Heart right ventricle (tissue), 16 donors: ENCODE results near the gene KCNMB1. TPM values are rescaled to one million over a fixed set of nuclear protein-coding genes. Genes with fewer than 3 reads are reported as not detected.
A peak's percentile ranks its signal among the peaks of the same experiment; 100 is the strongest.

Experiments used
- ATAC-seq, 8 donors: fragments of 200-7000 bp; cut with Tn5 transposase; one replicate each; pipeline ENCODE4 v1.9.1; 2020; ENCODE audit warnings: mild to moderate bottlenecking in 8 of 8, moderate library complexity in 8 of 8, moderate number of reproducible peaks in 1 of 8
- DNase-seq, 2 donors: peaks; one replicate each; pipeline ENCODE4 v3.0.0-alpha.2; 2020
- H3K27ac ChIP-seq, 10 donors: fragments of 200-600 bp; sonication (generic) in 2 of 10; one replicate each; pipeline versions ENCODE4 v1.5.0 to v1.8.0; 2020 to 2022; ENCODE audit warnings: mild to moderate bottlenecking in 3 of 10
- H3K27me3 ChIP-seq, 7 donors: fragments of 200-600 bp; one replicate each; pipeline ENCODE4 v1.8.0; 2021 to 2022; ENCODE audit warnings: mild to moderate bottlenecking in 2 of 7
- H3K36me3 ChIP-seq, 9 donors: fragments of 200-600 bp; sonication (generic) in 1 of 9; one replicate each; pipeline versions ENCODE4 v1.5.0 to v1.8.0; 2020 to 2022; ENCODE audit warnings: mild to moderate bottlenecking in 2 of 9
- H3K4me1 ChIP-seq, 9 donors: fragments of 200-600 bp; sonication (generic) in 1 of 9; one replicate each; pipeline versions ENCODE4 v1.5.0 to v1.8.0; 2020 to 2022; ENCODE audit warnings: mild to moderate bottlenecking in 4 of 9
- H3K4me3 ChIP-seq, 10 donors: fragments of 200-600 bp; sonication (generic) in 2 of 10; one replicate each; pipeline versions ENCODE4 v1.5.0 to v1.8.0; 2020 to 2022; ENCODE audit warnings: mild to moderate bottlenecking in 7 of 10, moderate library complexity in 2 of 10
- H3K9me3 ChIP-seq, 11 donors: fragments of 200-600 bp in 10 of 11; sonication (generic) in 2 of 11; one replicate each; pipeline versions ENCODE4 v1.5.0 to v1.8.0; 2013 to 2022; ENCODE audit warnings: mild to moderate bottlenecking in 2 of 11, control low read depth in 1 of 11, moderate library complexity in 1 of 11
- CTCF ChIP-seq, 9 donors: fragments of 200-600 bp; sonication (generic) in 2 of 9; IDR thresholded peaks; one replicate each; pipeline versions ENCODE4 v1.5.0 to v1.8.0; 2021 to 2022; ENCODE audit warnings: antibody characterized with exemption in 9 of 9, mild to moderate bottlenecking in 5 of 9, moderate library complexity in 1 of 9
- WGBS, 2 donors: extraction: QIAGEN DNeasy Blood & Tissue Kit; methylation state at CpG; one replicate each; pipeline ENCODE4 v1.1.7; 2013; ENCODE audit warnings: inconsistent platforms in 1 of 2; 5-methylcytosine and 5-hydroxymethylcytosine counted together
- intact Hi-C, 10 donors: fragments of 100-400 bp; cut with DNase I; formaldehyde crosslinking; loops; one replicate each; pipeline versions ENCODE4 v1.11.1 to v1.14.2; 2022
- polyA plus RNA-seq, 2 donors: library from polyadenylated mRNA; stranded (reverse); fragments of 200-250 nt; gene quantifications; one replicate each; pipeline ENCODE4 v1.2.3, GENCODE V29; 2013
- total RNA-seq, 10 donors: library from RNA; stranded (reverse); fragmentation: NEBNext Ultra II Directional in 3 of 10; extraction: Animal tissue kit (Norgen Biotek cat#: 25700) in 3 of 10; gene quantifications; one replicate each; pipeline versions ENCODE4 v1.2.1 to v1.2.4, GENCODE V29; 2021 to 2023
- donor health status: Arrhythmogenic right ventricular cardiomyopathy.
- donor health status: ischemic (EF 13 %, LVEDD 7.1; RV severe dilation, severe dysfunction).
- donor health status: healthy with polysubstance abuse.
- donor health status: DM: no; HTN: yes; CAD: no.
- donor health status: DM: no; HTN: no; CAD: no.
- donor health status: ischemic (EF 25% LVEDD 6.9; RV normal size, moderate dysfunction).
- donor health status: ischemic (EF 25% LVEDD 5.7; RV mildly dilated, moderate dysfunction).
- donor health status: healthy.
- donor health status: DM: yes; HTN: yes; CAD: no.
- donor health status: Ischemic cardiomyopathy.
- donor health status: ischemic (EF 35%, LVEDD 5.7; RV mildly dilated, moderate dysfunction).
- donor health status: nonischemic (EF 11% LVEDD 7.7; RV severe dilation, severe dysfunction).
- donor health status: DM: yes; HTN: yes; CAD: no.
- donor health status: PGD.
- donor health status: ischemic (EF 29% LVEDD 5.4; RV normal size, mild dysfunction).
- donor health status: nonischemic (EF 23%, LVEDD 6.1; RV moderate dilation, normal function).

KCNMB1 gene
- total and polyA plus RNA-seq, 12 donors = 0.90 to 2.8 (median 1.2) TPM

GRCh38 chr5:170362102-170362501 is 27.1 kb downstream of the KCNMB1 start:
- H3K27me3 ChIP-seq = no peaks in the 10 kb centered on the region
- DNase-seq (peak; percentile 36 to 38), ATAC-seq (peak in 7 of 8 donors; percentile 23 to 67 (median 63))
- WGBS, 2 donors = 58 to 73% methylated on average over 7 of the region's 7 CpGs
- TF ChIP-seq CTCF (IDR thresholded peaks at IDR 0.05) = no peak
- peaks cover 11 to 68% (median 43%) of the 10 kb centered on the region in 9 donors for H3K4me1 ChIP-seq
- H3K27ac ChIP-seq = peak overlapping the region; percentile 22 to 74 (median 62)
- no peak overlapping the region for H3K4me3 ChIP-seq
- H3K9me3 ChIP-seq = no peaks in the 10 kb centered on the region
- intact Hi-C loops = loop anchor here in 1 of 10 donors (5.0 kb wide), 1 partner anchor 55 kb away; no protein-coding TSS in a partner anchor
- no peaks in the 10 kb centered on the region for H3K36me3 ChIP-seq

GRCh38 chr5:170361616-170362015 is 27.6 kb downstream of the KCNMB1 start:
- Histone ChIP-seq H3K4me3 (no peak overlapping the region), H3K36me3 (no peaks in the 10 kb centered on the region), H3K4me1 (peaks cover 11 to 71% (median 43%) of the 10 kb centered on the region in 9 donors), H3K27ac (peak overlapping the region in 9 of 10 donors; percentile 37 to 74 (median 65)), H3K9me3 (no peaks in the 10 kb centered on the region), H3K27me3 (no peaks in the 10 kb centered on the region)
- no peak for TF ChIP-seq CTCF (IDR thresholded peaks at IDR 0.05)
- intact Hi-C loops = loop anchor here in 1 of 10 donors (5.0 kb wide), 1 partner anchor 56 kb away; no protein-coding TSS in a partner anchor
- DNase-seq = no peak
- WGBS, 2 donors = 66 to 73% methylated on average over 5 of the region's 5 CpGs
- ATAC-seq = peak in 5 of 8 donors; percentile 27 to 54 (median 35)

- no peak overlapping the region for H3K4me3 ChIP-seq
- no peaks in the 10 kb centered on the region for H3K9me3 ChIP-seq
- intact Hi-C loops = loop anchor here in 1 of 10 donors (5.0 kb wide), 1 partner anchor 56 kb away; no protein-coding TSS in a partner anchor
- peak overlapping the region in 9 of 10 donors; percentile 34 to 74 (median 65) for H3K27ac ChIP-seq
- no peaks in the 10 kb centered on the region for H3K36me3 ChIP-seq
- H3K4me1 ChIP-seq = peaks cover 11 to 71% (median 45%) of the 10 kb centered on the region in 9 donors
- TF ChIP-seq CTCF (IDR thresholded peaks at IDR 0.05) = no peak
- peak in 3 of 8 donors; percentile 11 to 23 (median 13) for ATAC-seq
- no peak for DNase-seq
- no peaks in the 10 kb centered on the region for H3K27me3 ChIP-seq
- WGBS, 2 donors = 71 to 74% methylated on average over 5 of the region's 5 CpGs
These were observed 28.1 kb downstream of the KCNMB1 start for GRCh38 chr5:170361116-170361515.

- TF ChIP-seq CTCF (IDR thresholded peaks at IDR 0.05) = no peak
- 63 to 70% methylated on average over 8 of the region's 8 CpGs for WGBS, 2 donors
- Histone ChIP-seq H3K36me3 (no peaks in the 10 kb centered on the region), H3K4me3 (no peak overlapping the region), H3K27ac (peak overlapping the region in 9 of 10 donors; percentile 34 to 74 (median 65)), H3K4me1 (peaks cover 11 to 73% (median 49%) of the 10 kb centered on the region in 9 donors), H3K27me3 (no peaks in the 10 kb centered on the region), H3K9me3 (no peaks in the 10 kb centered on the region)
- ATAC-seq (peak in 4 of 8 donors; percentile 11 to 33 (median 26)), DNase-seq (no peak)
- intact Hi-C loops = loop anchor here in 1 of 10 donors (5.0 kb wide), 1 partner anchor 57 kb away; no protein-coding TSS in a partner anchor
These were observed 28.5 kb downstream of the KCNMB1 start for GRCh38 chr5:170360709-170361108.
